HG02642 (cell line): ENCODE results near the gene SMARCA4.
"Not testable (repeated sequence)": the region's sequence is repeated elsewhere in the genome, so short reads cannot be mapped to it uniquely, and the experiment has no call there.

Experiments used
- ATAC-seq: cut with Tn5 transposase; IDR thresholded peaks from one replicate; pipeline ENCODE4 v1.9.1; 2021; ENCODE audit warnings: mild to moderate bottlenecking; ENCODE audit not compliant: unreplicated experiment, poor library complexity

The SMARCA4 gene

GRCh38 chr19:10928563-10929401 lies 32.0 kb upstream of the SMARCA4 start, which contains the start of the genes TIMM29 and YIPF2:
Gene TIMM29 (plus strand): TSS chr19:10928811. CDS start chr19:10928823, 12 bp downstream.
Gene YIPF2 (minus strand): TSS chr19:10928639. CDS start chr19:10928410, 229 bp downstream.
- peak; percentile 74 for ATAC-seq

GRCh38 chr19:10929402-10929794 lies 31.4 kb upstream of the SMARCA4 start:
- ATAC-seq, result peak; percentile 2

- ATAC-seq, result no peak
Measured at GRCh38 chr19:10935371-10936059, 25.3 kb upstream of the SMARCA4 start.

GRCh38 chr19:10936661-10937084 lies 24.2 kb upstream of the SMARCA4 start:
- no peak for ATAC-seq

GRCh38 chr19:10941649-10942048 lies 19.2 kb upstream of the SMARCA4 start:
- ATAC-seq, result not testable (repeated sequence)

GRCh38 chr19:10943412-10943811 lies 17.4 kb upstream of the SMARCA4 start:
- not testable (repeated sequence) for ATAC-seq

- no peak for ATAC-seq
Measured at GRCh38 chr19:10945264-10945663, 15.6 kb upstream of the SMARCA4 start.

- ATAC-seq, result no peak
Measured at GRCh38 chr19:10946958-10947657, 13.7 kb upstream of the SMARCA4 start.

- ATAC-seq, result no peak
Measured at GRCh38 chr19:10952809-10953208, 8.0 kb upstream of the SMARCA4 start.

- ATAC-seq, result not testable (repeated sequence)
Measured at GRCh38 chr19:10959277-10959968, 1.4 kb upstream of the SMARCA4 start.

- ATAC-seq, result peak; percentile 46
Measured at GRCh38 chr19:10961073-10961860, 437 bp downstream of the SMARCA4 start.

GRCh38 chr19:10962863-10963262 lies 2.0 kb downstream of the SMARCA4 start:
- ATAC-seq, result no peak

- no peak for ATAC-seq
Measured at GRCh38 chr19:10963865-10964264, 3.0 kb downstream of the SMARCA4 start.

- ATAC-seq, result no peak
Measured at GRCh38 chr19:10964903-10965302, 4.1 kb downstream of the SMARCA4 start.

GRCh38 chr19:10965398-10965797 lies 4.6 kb downstream of the SMARCA4 start:
- no peak for ATAC-seq

- ATAC-seq, result no peak
Measured at GRCh38 chr19:10966809-10967208, 6.0 kb downstream of the SMARCA4 start.

- no peak for ATAC-seq
Measured at GRCh38 chr19:10968527-10969135, 7.8 kb downstream of the SMARCA4 start.

- ATAC-seq, result no peak
Measured at GRCh38 chr19:10971107-10971726, 10.4 kb downstream of the SMARCA4 start.
